ENCODE data around the gene ARID1A. TPM values are rescaled to one million over a fixed set of nuclear protein-coding genes. Genes with fewer than 3 reads are reported as not detected.

ARID1A gene
- total RNA-seq, 1 experiment from 2014 or later, result 120 TPM

DNA sequence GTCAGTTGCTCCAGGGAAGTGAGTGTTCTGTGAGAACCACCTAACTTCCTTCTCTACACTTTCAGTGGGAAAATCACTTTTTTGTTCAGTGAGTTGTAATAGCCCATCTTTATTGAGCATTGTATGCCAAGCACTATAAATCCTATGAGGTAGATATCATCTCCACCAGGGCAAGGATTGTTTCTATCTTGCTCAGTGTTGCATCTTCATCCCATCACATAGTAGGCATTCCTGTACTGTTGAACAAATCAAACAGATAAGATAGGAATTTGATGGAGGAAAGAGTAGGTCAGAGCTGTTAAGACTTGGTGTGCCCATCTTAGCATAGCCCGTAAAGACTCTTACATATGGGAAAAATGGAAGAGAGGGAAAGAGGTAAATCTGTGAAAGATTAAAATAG, 89.1 kb downstream of the ARID1A start:
- DNase-seq (ENCODE audit: low spot score), result no peak
- no TSS peak for BruUV-seq (replicated peaks)
- Histone ChIP-seq H3K9me3 (ENCODE audit: low read depth, low read length, poor library complexity, severe bottlenecking) (no peaks in the 10 kb centered on the region), H3K27ac (ENCODE audit: low read depth, low read length, poor library complexity, severe bottlenecking) (peak overlapping the region; percentile 97), H3K4me1 (ENCODE audit: insufficient read depth, low read length, poor library complexity, severe bottlenecking) (peaks cover 29% of the 10 kb centered on the region), H3K27me3 (replicated peaks; ENCODE audit: insufficient read depth, low read depth, low read length, poor library complexity) (no peaks in the 10 kb centered on the region), H3K36me3 (ENCODE audit: insufficient read depth, low read length, poor library complexity, severe bottlenecking) (peaks cover 35% of the 10 kb centered on the region), H3K4me3 (ENCODE audit: low read depth, low read length, poor library complexity, severe bottlenecking) (no peak overlapping the region)
- CTCF ChIA-PET, result interaction anchor here (0.7 to 1.8 kb wide), 2 partner anchors 183 to 187 kb away, joined by 4 to 8 read pairs; no protein-coding TSS in a partner anchor
- no peak for TF ChIP-seq EZH2 (IDR thresholded peaks at IDR 0.05; ENCODE audit: borderline replicate concordance, low read depth, low read length, poor library complexity, severe bottlenecking)
- TF ChIP-seq, protein P1, sequence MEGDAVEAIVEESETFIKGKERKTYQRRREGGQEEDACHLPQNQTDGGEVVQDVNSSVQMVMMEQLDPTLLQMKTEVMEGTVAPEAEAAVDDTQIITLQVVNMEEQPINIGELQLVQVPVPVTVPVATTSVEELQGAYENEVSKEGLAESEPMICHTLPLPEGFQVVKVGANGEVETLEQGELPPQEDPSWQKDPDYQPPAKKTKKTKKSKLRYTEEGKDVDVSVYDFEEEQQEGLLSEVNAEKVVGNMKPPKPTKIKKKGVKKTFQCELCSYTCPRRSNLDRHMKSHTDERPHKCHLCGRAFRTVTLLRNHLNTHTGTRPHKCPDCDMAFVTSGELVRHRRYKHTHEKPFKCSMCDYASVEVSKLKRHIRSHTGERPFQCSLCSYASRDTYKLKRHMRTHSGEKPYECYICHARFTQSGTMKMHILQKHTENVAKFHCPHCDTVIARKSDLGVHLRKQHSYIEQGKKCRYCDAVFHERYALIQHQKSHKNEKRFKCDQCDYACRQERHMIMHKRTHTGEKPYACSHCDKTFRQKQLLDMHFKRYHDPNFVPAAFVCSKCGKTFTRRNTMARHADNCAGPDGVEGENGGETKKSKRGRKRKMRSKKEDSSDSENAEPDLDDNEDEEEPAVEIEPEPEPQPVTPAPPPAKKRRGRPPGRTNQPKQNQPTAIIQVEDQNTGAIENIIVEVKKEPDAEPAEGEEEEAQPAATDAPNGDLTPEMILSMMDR (conservative IDR thresholded peaks at IDR 0.05; ENCODE audit: low read depth, low read length), result no peak
- POLR2A ChIA-PET (ENCODE audit: low non-redundant PET), result no interaction called here
- intact Hi-C loops (cut with micrococcal nuclease; ENCODE audit: unreplicated experiment), result loop anchor here (5.0 kb wide), 2 partner anchors 88 to 283 kb away; partner anchors contain the start of gene ARID1A

DNA sequence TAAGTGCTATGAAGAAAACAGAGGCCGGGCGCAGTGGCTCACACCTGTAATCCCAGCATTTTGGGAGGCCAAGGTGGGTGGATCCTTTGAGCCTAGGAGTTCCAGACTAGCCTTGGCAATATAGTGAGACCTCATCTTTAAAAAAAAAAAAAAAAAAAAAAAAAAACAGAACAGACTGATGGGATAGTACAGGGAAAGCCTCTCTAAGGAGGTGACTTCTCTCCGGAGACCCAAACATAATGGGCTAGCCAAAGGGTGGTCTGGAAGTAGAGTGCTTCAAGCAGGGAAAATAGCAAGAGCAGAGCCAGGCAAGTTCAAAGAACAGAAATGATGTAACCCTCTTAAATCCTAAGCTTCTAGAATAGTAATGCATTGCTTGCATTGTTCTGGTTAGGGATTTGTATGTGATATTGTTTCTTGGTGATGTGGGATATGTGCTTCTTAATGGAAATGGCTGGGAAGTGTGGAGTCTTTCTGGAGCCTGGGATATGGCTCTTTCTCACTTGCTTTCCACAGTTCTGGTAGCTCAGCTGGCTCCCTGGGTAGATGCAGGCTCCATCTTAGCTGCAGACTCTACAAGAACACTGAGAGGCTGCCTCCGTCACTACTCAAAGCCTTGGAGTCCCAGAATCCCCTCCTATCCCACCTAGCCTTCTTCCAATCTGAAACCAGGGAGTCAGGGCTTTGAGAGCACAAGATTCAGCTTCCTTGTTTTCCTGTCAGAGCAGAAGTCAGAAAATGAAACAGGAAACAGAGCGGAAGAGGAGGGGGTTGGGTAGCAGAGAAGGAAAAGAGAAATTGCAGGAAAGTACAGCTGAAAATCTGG, 90.0 kb downstream of the ARID1A start:
- H3K27me3 ChIP-seq (replicated peaks; ENCODE audit: insufficient read depth, low read depth, low read length, poor library complexity), result no peaks in the 10 kb centered on the region
- H3K4me1 ChIP-seq (ENCODE audit: insufficient read depth, low read length, poor library complexity, severe bottlenecking), result peaks cover 29% of the 10 kb centered on the region
- DNase-seq (ENCODE audit: low spot score), result peak; percentile 17
- ChIA-PET CTCF (interaction anchor here (0.7 to 1.8 kb wide), 2 partner anchors 184 to 188 kb away, joined by 4 to 8 read pairs; no protein-coding TSS in a partner anchor), POLR2A (ENCODE audit: low non-redundant PET) (interaction anchor here (0.5 kb wide), 1 partner anchor 141 kb away, joined by 6 read pairs; no protein-coding TSS in a partner anchor)
- BruUV-seq (replicated peaks), result no TSS peak
- peak overlapping the region; percentile 97 for H3K27ac ChIP-seq (ENCODE audit: low read depth, low read length, poor library complexity, severe bottlenecking)
- TF ChIP-seq, protein P1 (conservative IDR thresholded peaks at IDR 0.05; ENCODE audit: low read depth, low read length), result no peak
- TF ChIP-seq EZH2 (IDR thresholded peaks at IDR 0.05; ENCODE audit: borderline replicate concordance, low read depth, low read length, poor library complexity, severe bottlenecking), result no peak
- H3K4me3 ChIP-seq (ENCODE audit: low read depth, low read length, poor library complexity, severe bottlenecking), result no peak overlapping the region
- intact Hi-C loops (cut with micrococcal nuclease; ENCODE audit: unreplicated experiment), result loop anchor here (5.0 kb wide), 2 partner anchors 89 to 284 kb away; partner anchors contain the start of gene ARID1A
- H3K9me3 ChIP-seq (ENCODE audit: low read depth, low read length, poor library complexity, severe bottlenecking), result no peaks in the 10 kb centered on the region
- H3K36me3 ChIP-seq (ENCODE audit: insufficient read depth, low read length, poor library complexity, severe bottlenecking), result peaks cover 26% of the 10 kb centered on the region

DNA sequence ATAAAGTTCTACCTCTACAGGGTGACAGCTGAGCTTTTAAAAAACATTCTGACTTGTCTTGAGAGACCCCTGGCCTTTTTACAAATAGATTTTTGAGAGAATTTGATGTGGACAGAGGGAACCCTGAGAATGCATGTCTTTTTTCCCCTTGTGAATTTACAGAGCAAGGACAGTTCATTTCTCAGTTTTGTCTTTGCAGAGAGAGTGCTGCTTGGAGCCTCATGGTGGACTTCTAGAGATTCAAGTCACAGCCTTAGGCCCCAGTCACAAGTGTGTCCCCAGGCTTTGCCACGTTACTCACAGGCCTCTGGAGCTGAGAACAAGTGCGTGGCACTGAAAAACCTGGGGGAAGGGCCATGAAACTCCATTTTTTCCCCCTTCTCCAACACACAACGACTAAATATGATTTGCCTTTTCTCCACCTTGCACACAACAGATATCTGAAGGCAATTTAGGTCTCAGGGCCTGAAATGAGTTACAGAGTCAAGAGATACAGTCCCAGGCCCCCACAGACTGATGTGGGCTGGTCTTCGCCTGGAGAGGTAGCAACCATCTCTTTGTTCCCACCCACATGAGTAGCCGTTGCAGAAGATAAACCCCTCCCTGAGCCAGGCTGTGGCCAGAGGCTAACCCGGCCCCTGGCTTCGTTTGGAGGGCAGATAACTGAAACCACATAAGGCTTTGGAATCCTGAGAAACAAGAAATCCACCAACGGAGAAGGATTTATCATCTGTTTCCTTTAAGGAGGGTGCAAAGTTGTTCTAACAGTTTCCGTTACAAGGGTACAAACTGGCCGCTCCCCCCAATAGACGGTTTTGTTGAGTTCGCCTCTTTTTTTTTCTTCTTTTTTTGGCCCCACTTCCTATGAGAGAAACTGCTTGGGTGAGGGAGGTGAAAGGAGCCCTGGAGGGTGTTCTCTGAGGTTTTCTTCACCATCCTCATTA, 90.9 kb downstream of the ARID1A start:
- CTCF ChIA-PET, result interaction anchor here (0.5 to 1.8 kb wide), 2 partner anchors 185 to 286 kb away, joined by 3 to 4 read pairs; no protein-coding TSS in a partner anchor

More for the DNA sequence above, 90.9 kb downstream of the ARID1A start:
- Histone ChIP-seq H3K9me3 (ENCODE audit: low read depth, low read length, poor library complexity, severe bottlenecking) (no peaks in the 10 kb centered on the region), H3K4me1 (ENCODE audit: insufficient read depth, low read length, poor library complexity, severe bottlenecking) (peaks cover 29% of the 10 kb centered on the region), H3K27ac (ENCODE audit: low read depth, low read length, poor library complexity, severe bottlenecking) (peak overlapping the region; percentile 97), H3K4me3 (ENCODE audit: low read depth, low read length, poor library complexity, severe bottlenecking) (peak overlapping the region; percentile 63), H3K36me3 (ENCODE audit: insufficient read depth, low read length, poor library complexity, severe bottlenecking) (peaks cover 17% of the 10 kb centered on the region), H3K27me3 (replicated peaks; ENCODE audit: insufficient read depth, low read depth, low read length, poor library complexity) (no peaks in the 10 kb centered on the region)
- TF ChIP-seq, protein P1 (conservative IDR thresholded peaks at IDR 0.05; ENCODE audit: low read depth, low read length), result no peak
- no peak for TF ChIP-seq EZH2 (IDR thresholded peaks at IDR 0.05; ENCODE audit: borderline replicate concordance, low read depth, low read length, poor library complexity, severe bottlenecking)
- BruUV-seq (replicated peaks), result no TSS peak
- intact Hi-C loops (cut with micrococcal nuclease; ENCODE audit: unreplicated experiment), result loop anchor here (5.0 kb wide), 2 partner anchors 89 to 284 kb away; partner anchors contain the start of gene ARID1A
- peak; percentile 10 for DNase-seq (ENCODE audit: low spot score)
- POLR2A ChIA-PET (ENCODE audit: low non-redundant PET), result no interaction called here

Data from A673 (cell line).